WERI-Rb-1 (cell line): ENCODE results near the gene SUN3.

Experiments used
- DNase-seq: peaks from one replicate; pipeline ENCODE4 v3.0.0-alpha.2; 2020
- H3K27ac ChIP-seq: fragments of 250-450 bp; sonication (Bioruptor Pico); 2 replicates; pipeline ENCODE4 v1.5.1; 2020; ENCODE audit warnings: mild to moderate bottlenecking, moderate library complexity
- H3K27me3 ChIP-seq: fragments of 250-450 bp; sonication (Bioruptor Pico); 2 replicates; pipeline ENCODE4 v1.5.1; 2021; ENCODE audit warnings: mild to moderate bottlenecking, low read depth, moderate library complexity; ENCODE audit not compliant: insufficient read depth, severe bottlenecking
- H3K36me3 ChIP-seq: fragments of 250-450 bp; sonication (Bioruptor Pico); 2 replicates; pipeline ENCODE4 v1.5.1; 2020; ENCODE audit warnings: mild to moderate bottlenecking, moderate library complexity
- H3K4me3 ChIP-seq: 2 replicates; pipeline ENCODE4 v1.5.1; 2011; ENCODE audit warnings: low read depth, mild to moderate bottlenecking, control low read depth, low read length
- H3K9me3 ChIP-seq: fragments of 250-450 bp; sonication (Bioruptor Pico); 2 replicates; pipeline ENCODE4 v1.5.1; 2021; ENCODE audit warnings: mild to moderate bottlenecking, moderate library complexity; ENCODE audit not compliant: severe bottlenecking
- CTCF ChIP-seq: IDR thresholded peaks from 2 replicates; pipeline ENCODE4 v1.5.1; 2011; ENCODE audit warnings: low read depth, mild to moderate bottlenecking, control low read depth, inconsistent platforms, low read length

The SUN3 gene

GRCh38 chr7:47941136-47941844 is 87.6 kb downstream of the SUN3 start:
- DNase-seq, result no peak
- Histone ChIP-seq H3K4me3 (no peak overlapping the region), H3K27me3 (no peaks in the 10 kb centered on the region), H3K27ac (no peak overlapping the region), H3K9me3 (no peaks in the 10 kb centered on the region), H3K36me3 (no peaks in the 10 kb centered on the region)
- TF ChIP-seq CTCF, result no peak

- Histone ChIP-seq H3K36me3 (no peaks in the 10 kb centered on the region), H3K27me3 (no peaks in the 10 kb centered on the region), H3K27ac (no peak overlapping the region), H3K9me3 (no peaks in the 10 kb centered on the region), H3K4me3 (no peak overlapping the region)
- no peak for DNase-seq
- TF ChIP-seq CTCF, result no peak
These were observed 88.6 kb downstream of the SUN3 start for GRCh38 chr7:47940088-47941013.

- no peak overlapping the region for H3K4me3 ChIP-seq
- H3K36me3 ChIP-seq, result no peaks in the 10 kb centered on the region
- TF ChIP-seq CTCF, result no peak
- no peaks in the 10 kb centered on the region for H3K9me3 ChIP-seq
- H3K27ac ChIP-seq, result no peak overlapping the region
- no peak for DNase-seq
- no peaks in the 10 kb centered on the region for H3K27me3 ChIP-seq
These were observed 89.4 kb downstream of the SUN3 start for GRCh38 chr7:47939425-47940036.

GRCh38 chr7:47938574-47939165 is 90.2 kb downstream of the SUN3 start:
- Histone ChIP-seq H3K4me3 (no peak overlapping the region), H3K9me3 (no peaks in the 10 kb centered on the region), H3K36me3 (no peaks in the 10 kb centered on the region), H3K27ac (no peak overlapping the region), H3K27me3 (no peaks in the 10 kb centered on the region)
- DNase-seq, result no peak
- TF ChIP-seq CTCF, result no peak

- Histone ChIP-seq H3K27ac (no peak overlapping the region), H3K9me3 (no peaks in the 10 kb centered on the region), H3K27me3 (no peaks in the 10 kb centered on the region), H3K36me3 (no peaks in the 10 kb centered on the region), H3K4me3 (no peak overlapping the region)
- no peak for TF ChIP-seq CTCF
- no peak for DNase-seq
These were observed 91.0 kb downstream of the SUN3 start for GRCh38 chr7:47937711-47938573.
